Stimulated activated CD4-positive, alpha-beta T cell treated with anti-CD3 and anti-CD28 coated beads, Interleukin-15, amount 100 ng/mL, for 48 hours (primary cell): ENCODE results near the gene TOP1.
"Not testable (repeated sequence)": the region's sequence is repeated elsewhere in the genome, so short reads cannot be mapped to it uniquely, and the experiment has no call there.

Experiments
- DNase-seq, 2 donors: peaks; one replicate each; pipeline ENCODE4 v3.0.0-alpha.2; 2020; ENCODE audit warnings: low read depth in 2 of 2

TOP1 gene

GRCh38 chr20:41131594-41132387, 103.2 kb downstream of the TOP1 start:
- no peak for DNase-seq

- DNase-seq, result not testable (repeated sequence)
Observed at GRCh38 chr20:41132388-41132775, 103.8 kb downstream of the TOP1 start.

GRCh38 chr20:41133709-41134361, 105.2 kb downstream of the TOP1 start:
- DNase-seq, result peak; percentile 54 to 70

GRCh38 chr20:41134362-41135186, 106.0 kb downstream of the TOP1 start:
- no peak for DNase-seq

GRCh38 chr20:41135187-41135887, 106.7 kb downstream of the TOP1 start:
- DNase-seq, result peak in 1 of 2 donors; percentile 54

DNA sequence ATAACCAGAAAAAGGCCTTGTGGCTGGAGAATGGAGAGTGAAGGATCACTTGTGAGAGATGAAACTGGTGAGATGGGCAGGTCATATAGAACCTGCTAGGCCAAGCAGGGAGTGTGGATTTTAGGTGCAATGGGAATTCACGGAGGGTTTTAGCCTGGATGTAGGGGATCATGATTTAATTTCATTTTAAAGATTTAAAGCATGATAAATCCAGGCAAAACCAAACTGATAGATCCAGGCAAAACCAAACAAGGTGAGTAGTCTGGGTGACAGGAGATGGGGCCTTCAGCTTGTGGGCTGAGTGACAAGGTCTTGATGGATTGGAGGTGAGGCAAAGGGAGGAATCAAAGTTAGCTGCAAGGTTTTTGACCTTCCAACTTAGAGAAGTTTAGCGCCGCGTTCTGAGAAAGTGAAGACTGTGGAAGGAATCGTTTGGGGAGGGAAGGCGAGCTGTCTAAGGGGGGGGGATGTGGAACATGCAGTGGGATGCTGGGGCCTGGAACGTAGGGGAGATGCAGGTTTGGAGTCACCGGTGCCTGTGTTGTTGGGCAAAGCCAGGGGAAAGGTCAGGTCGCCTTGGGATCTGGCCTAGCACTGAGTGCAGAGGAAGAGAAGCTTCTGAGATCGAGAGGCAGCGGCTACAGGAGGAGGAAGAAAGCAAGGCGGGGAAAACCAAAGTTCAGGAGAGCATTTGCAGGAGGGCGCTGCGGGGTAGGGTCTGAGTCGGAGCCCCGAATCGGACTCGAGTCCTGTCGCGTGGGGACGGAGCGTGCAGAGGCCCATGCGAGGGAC, 107.5 kb downstream of the TOP1 start:
- no peak for DNase-seq

GRCh38 chr20:41136680-41137613, 108.3 kb downstream of the TOP1 start, which contains the start of gene PLCG1:
Gene PLCG1 (plus strand): TSS chr20:41137543. CDS start chr20:41137642, 99 bp downstream.
- peak; percentile 68 to 85 for DNase-seq

GRCh38 chr20:41137614-41138474, 109.2 kb downstream of the TOP1 start:
- peak; percentile 42 to 48 for DNase-seq

GRCh38 chr20:41138475-41139226, 110.0 kb downstream of the TOP1 start:
- DNase-seq, result no peak

- no peak for DNase-seq
Observed at GRCh38 chr20:41139227-41140093, 110.8 kb downstream of the TOP1 start.

GRCh38 chr20:41140226-41141133, 111.9 kb downstream of the TOP1 start:
- no peak for DNase-seq

DNA sequence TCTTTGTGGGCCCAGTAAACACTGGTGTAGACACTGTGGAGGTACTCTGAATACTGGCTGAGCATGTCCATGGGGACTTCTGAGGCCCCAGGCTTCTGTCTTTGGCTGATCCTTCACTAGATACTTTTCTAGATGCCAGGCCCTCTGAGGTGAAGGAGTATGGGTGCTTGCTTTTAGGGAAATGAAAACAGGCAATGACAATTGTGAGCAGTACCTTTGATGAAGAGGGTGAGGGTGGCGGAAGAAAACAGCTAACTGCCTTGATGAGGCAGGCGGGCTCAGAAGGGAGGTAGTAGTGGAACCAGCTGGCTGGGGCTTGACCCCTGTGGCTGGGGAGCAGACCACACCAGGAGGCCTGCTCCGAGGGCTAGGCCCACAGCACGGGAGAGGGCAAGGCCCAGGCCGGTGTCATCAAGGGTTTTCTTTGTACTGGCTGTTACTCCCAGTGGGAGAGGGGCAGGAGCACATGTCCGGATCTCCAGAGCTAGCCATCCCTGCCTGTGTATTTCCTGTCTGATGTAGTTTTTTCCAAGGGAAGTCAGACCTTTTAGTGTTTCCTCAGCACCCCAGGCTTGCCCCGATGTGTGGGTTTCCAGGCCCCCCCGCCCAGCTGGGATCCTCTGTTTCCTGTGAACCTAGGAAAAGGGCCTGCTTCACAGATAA, 112.7 kb downstream of the TOP1 start:
- DNase-seq, result no peak

DNA sequence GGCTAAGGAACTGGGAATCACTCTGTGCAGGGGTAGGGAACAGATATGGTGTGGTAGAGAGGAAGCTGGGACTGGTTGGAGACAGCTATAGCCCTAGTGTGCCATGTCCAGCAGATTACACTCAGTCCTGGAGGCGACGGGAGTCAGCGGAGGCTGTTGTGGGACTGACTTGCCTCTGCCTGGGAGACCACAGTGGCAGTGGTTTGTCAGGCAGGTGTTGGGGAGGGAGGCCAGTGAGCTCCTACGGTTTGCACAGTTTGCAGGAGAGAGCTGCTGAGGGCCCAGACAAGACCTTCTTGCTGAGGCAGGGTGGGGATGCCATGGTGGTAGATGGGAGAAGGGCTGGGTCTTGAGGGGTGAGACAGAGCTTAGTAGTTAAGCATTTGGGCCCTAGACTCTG, 113.6 kb downstream of the TOP1 start:
- DNase-seq, result no peak

- DNase-seq, result no peak
Observed at GRCh38 chr20:41142919-41143318, 114.3 kb downstream of the TOP1 start.

DNA sequence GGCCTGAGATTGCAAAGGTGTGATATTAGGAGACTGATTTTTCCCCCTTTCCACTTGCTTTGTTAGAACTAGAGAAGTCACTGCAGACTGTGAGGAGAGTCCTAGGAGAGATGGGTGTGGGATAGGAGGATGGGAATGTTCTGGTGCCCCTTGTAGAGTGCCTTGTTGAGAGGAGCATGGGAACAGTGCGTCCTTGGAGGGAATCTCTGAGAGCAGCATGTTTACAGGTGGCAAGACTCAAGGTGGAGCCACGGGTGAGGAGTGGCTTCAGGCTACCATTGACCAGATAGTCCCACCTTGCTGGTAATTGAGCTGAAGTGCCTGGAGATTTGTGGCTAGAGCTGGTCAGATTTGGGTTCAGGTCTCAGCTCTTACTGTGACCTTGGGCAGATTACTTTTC, 114.7 kb downstream of the TOP1 start:
- no peak for DNase-seq
